ENCODE data around the gene IL6R. TPM values are rescaled to one million over a fixed set of nuclear protein-coding genes. Genes with fewer than 3 reads are reported as not detected.

The IL6R gene
- total and polyA plus RNA-seq, 2 of the 4 experiments (the other 2 are of a cell fraction): 5.3 to 9.5 TPM

DNA sequence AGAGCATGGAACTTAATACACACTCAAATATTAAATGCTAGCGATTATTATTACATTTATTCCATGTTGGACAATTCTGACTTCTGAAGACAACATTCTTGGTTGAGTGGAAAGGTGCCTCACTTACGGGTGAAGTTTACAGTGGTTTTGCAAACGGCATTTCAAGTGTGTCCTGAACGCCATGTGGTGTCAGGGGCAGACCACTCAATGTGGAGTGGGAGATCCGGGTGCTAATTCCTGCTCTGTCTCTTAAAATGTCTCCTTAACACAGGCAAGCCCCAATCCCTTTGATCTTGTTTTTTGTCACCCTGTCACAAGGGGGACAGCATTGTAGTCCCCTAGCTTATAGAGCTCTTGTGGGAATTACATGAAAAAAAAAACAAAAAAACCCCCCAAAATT lies 91.2 kb downstream of the IL6R start:
- Histone ChIP-seq H4K20me1 (ENCODE audit: insufficient read depth, low read length) (no peaks in the 10 kb centered on the region), H4K5ac (ENCODE audit: low read depth, low read length) (no peak overlapping the region), H2AK5ac (ENCODE audit: low read depth, low read length) (no peak overlapping the region), H3K4me2 (ENCODE audit: low read depth, low read length) (no peak overlapping the region), H2BK5ac (ENCODE audit: low read depth, low read length, poor library complexity, severe bottlenecking) (no peak overlapping the region), H2BK15ac (ENCODE audit: low read depth, low read length) (no peak overlapping the region), H3K56ac (ENCODE audit: extremely low read depth, insufficient read depth, low read length) (no peak overlapping the region), H3K27me3 (ENCODE audit: control insufficient read depth, insufficient read depth, low read length) (peaks cover 68% of the 10 kb centered on the region), H3K4me3 (ENCODE audit: insufficient read depth, low read depth, low read length) (no peak overlapping the region), H2AK9ac (replicated peaks; ENCODE audit: low read depth, low read length, poor library complexity) (no peak overlapping the region), H3K14ac (replicated peaks; ENCODE audit: low read depth, low read length) (no peak overlapping the region), H4K91ac (ENCODE audit: insufficient read depth, low read depth, low read length) (no peak overlapping the region), H3K4me1 (ENCODE audit: control insufficient read depth, insufficient read depth, low read length) (no peaks in the 10 kb centered on the region), H3K9ac (ENCODE audit: low read depth, low read length) (no peak overlapping the region), H3K36me3 (ENCODE audit: control insufficient read depth, insufficient read depth, low read length) (no peaks in the 10 kb centered on the region), H4K8ac (ENCODE audit: low read depth in 2 of 2, low read length in 2 of 2) (no peak overlapping the region), H3K9me1 (ENCODE audit: insufficient read depth, low read length) (no peaks in the 10 kb centered on the region), H3K23ac (ENCODE audit: low read depth, low read length) (no peak overlapping the region), H2BK20ac (ENCODE audit: low read depth, low read length) (no peak overlapping the region), H2BK120ac (ENCODE audit: low read depth, low read length) (no peak overlapping the region), H3K27ac (ENCODE audit: insufficient read depth, low read length) (no peak overlapping the region), H3K18ac (ENCODE audit: low read depth, low read length) (no peak overlapping the region), H3K79me1 (ENCODE audit: low read depth in 1 of 2, low read length in 2 of 2) (no peaks in the 10 kb centered on the region), H2AFZ (replicated peaks; ENCODE audit: low read length, poor library complexity) (no peak overlapping the region), H3K4ac (ENCODE audit: low read depth, low read length) (no peak overlapping the region), H3K9me3 (ENCODE audit: control insufficient read depth, insufficient read depth, low read length) (peaks cover 13% of the 10 kb centered on the region)
- no CpG with 5 or more reads among the region's 5 CpGs for WGBS, 2 experiments (ENCODE audit: extremely low coverage in 2 of 2, insufficient read length in 1 of 2)
- intact Hi-C loops (cut with micrococcal nuclease): no loop called here
- POLR2A ChIA-PET (ENCODE audit: unreplicated experiment): no interaction called here
- ATAC-seq (ENCODE audit: low read depth) (no peak), DNase-seq (no peak)
- no peak for TF ChIP-seq CHD1 (IDR thresholded peaks at IDR 0.05; ENCODE audit: low read depth, low read length)
- TF ChIP-seq, protein P1, sequence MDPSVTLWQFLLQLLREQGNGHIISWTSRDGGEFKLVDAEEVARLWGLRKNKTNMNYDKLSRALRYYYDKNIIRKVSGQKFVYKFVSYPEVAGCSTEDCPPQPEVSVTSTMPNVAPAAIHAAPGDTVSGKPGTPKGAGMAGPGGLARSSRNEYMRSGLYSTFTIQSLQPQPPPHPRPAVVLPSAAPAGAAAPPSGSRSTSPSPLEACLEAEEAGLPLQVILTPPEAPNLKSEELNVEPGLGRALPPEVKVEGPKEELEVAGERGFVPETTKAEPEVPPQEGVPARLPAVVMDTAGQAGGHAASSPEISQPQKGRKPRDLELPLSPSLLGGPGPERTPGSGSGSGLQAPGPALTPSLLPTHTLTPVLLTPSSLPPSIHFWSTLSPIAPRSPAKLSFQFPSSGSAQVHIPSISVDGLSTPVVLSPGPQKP (IDR thresholded peaks at IDR 0.05; ENCODE audit: borderline replicate concordance, low read depth, low read length): no peak
- TF ChIP-seq NFE2L2 (IDR thresholded peaks at IDR 0.05; ENCODE audit: low read depth, low read length): no peak
- TF ChIP-seq RCOR1 (IDR thresholded peaks at IDR 0.05; ENCODE audit: insufficient replicate concordance, low read length): no peak
- no peak for TF ChIP-seq MXI1 (IDR thresholded peaks at IDR 0.05; ENCODE audit: borderline replicate concordance, low read depth, low read length)
- no peak for TF ChIP-seq CEBPB (IDR thresholded peaks at IDR 0.05; ENCODE audit: low read depth, low read length)
- no peak for TF ChIP-seq MAZ (IDR thresholded peaks at IDR 0.05; ENCODE audit: borderline replicate concordance, low read depth, low read length)
- no peak for TF ChIP-seq POLR2A (IDR thresholded peaks at IDR 0.05; ENCODE audit: low read depth, low read length)
- TF ChIP-seq RFX5 (IDR thresholded peaks at IDR 0.05; ENCODE audit: low read depth, low read length): no peak
- no peak for TF ChIP-seq RAD21 (IDR thresholded peaks at IDR 0.05; ENCODE audit: low read length)
- dilution Hi-C loops (cut with HindIII; ENCODE audit: low sequenced_read_pairs, unreplicated experiment): no loop called here
- in situ Hi-C loops (cut with MboI; ENCODE audit: low sequenced_read_pairs): no loop called here
- BruUV-seq (replicated peaks): no TSS peak
- CTCF ChIA-PET: no interaction called here

Data from IMR-90 (cell line).